ELR (cell line): ENCODE data around the gene CCDC92B.
"Not testable (repeated sequence)": the region's sequence is repeated elsewhere in the genome, so short reads cannot be mapped to it uniquely, and the experiment has no call there.

Source experiments
- DNase-seq: peaks from one replicate; pipeline ENCODE4 v3.0.0-alpha.2; 2015; ENCODE audit warnings: low read depth

Gene CCDC92B

GRCh38 chr17:2689411-2690164 is 59.9 kb downstream of the CCDC92B start:
- no peak for DNase-seq

- DNase-seq, result peak; percentile 24
Observed at GRCh38 chr17:2688351-2689342, 60.8 kb downstream of the CCDC92B start.

GRCh38 chr17:2687074-2687418 is 62.4 kb downstream of the CCDC92B start:
- DNase-seq, result no peak

- DNase-seq, result no peak
Observed at GRCh38 chr17:2685696-2686095, 63.8 kb downstream of the CCDC92B start.

GRCh38 chr17:2684549-2684948 is 64.9 kb downstream of the CCDC92B start:
- DNase-seq, result no peak

- DNase-seq, result no peak
Observed at GRCh38 chr17:2683912-2684311, 65.5 kb downstream of the CCDC92B start.

GRCh38 chr17:2682176-2682938 is 67.1 kb downstream of the CCDC92B start:
- DNase-seq, result no peak

- DNase-seq, result no peak
Observed at GRCh38 chr17:2681650-2682049, 67.8 kb downstream of the CCDC92B start.

GRCh38 chr17:2680961-2681360 is 68.5 kb downstream of the CCDC92B start:
- DNase-seq, result no peak

GRCh38 chr17:2679247-2679646 is 70.2 kb downstream of the CCDC92B start:
- not testable (repeated sequence) for DNase-seq
